HEK293 (cell line): ENCODE measurements around the gene NR1H2.
A peak's percentile ranks its signal among the peaks of the same experiment; 100 is the strongest.

Experiments used
- CTCF ChIA-PET: fragments of 350-600 bp; formaldehyde crosslinking; extraction: SDS; loops from one replicate; lab custom pipeline; 2021; ENCODE audit warnings: antibody characterized with exemption; lab: Yijun Ruan, JAX
- POLR2A ChIA-PET: fragments of 300-600 bp; formaldehyde crosslinking; extraction: SDS; loops from one replicate; lab custom pipeline; 2020; ENCODE audit warnings: antibody characterized with exemption, inconsistent platforms; lab: Yijun Ruan, JAX
- H3K27ac ChIP-seq: fragments of 200-500 bp; sonication (Bioruptor generic); 2 replicates; pipeline ENCODE4 v1.5.1; 2014; ENCODE audit warnings: low read depth, low read length, control low read depth, inconsistent platforms; ENCODE audit errors: extremely low read depth
- H3K36me3 ChIP-seq, 2 experiments: fragments of 200-500 bp in 1 of 2; sonication (Bioruptor generic) in 1 of 2; 1 replicate in 1 of 2; 2 replicates in 1 of 2; pipeline ENCODE4 v1.5.1; 2014 to 2017; ENCODE audit warnings: inconsistent platforms in 2 of 2, low read length in 2 of 2; ENCODE audit not compliant: control insufficient read depth in 2 of 2, insufficient read depth in 1 of 2
- H3K4me1 ChIP-seq: fragments of 200-500 bp; sonication (Bioruptor generic); 2 replicates; pipeline ENCODE4 v1.5.1; 2014; ENCODE audit warnings: mild to moderate bottlenecking, low read length, inconsistent platforms; ENCODE audit not compliant: control insufficient read depth, insufficient read depth
- H3K4me3 ChIP-seq: 2 replicates; pipeline ENCODE4 v1.5.1; 2011; ENCODE audit warnings: low read depth, mild to moderate bottlenecking, control low read depth, low read length, moderate library complexity
- H3K9me3 ChIP-seq: fragments of 200-500 bp; sonication (Bioruptor generic); 2 replicates; pipeline ENCODE4 v1.5.1; 2014; ENCODE audit warnings: low read depth, low read length, inconsistent platforms; ENCODE audit not compliant: control insufficient read depth, insufficient read depth
- BCL11A ChIP-seq: fragments of 450-650 bp; formaldehyde crosslinking; IDR thresholded peaks from 2 replicates; pipeline ENCODE4 v1.5.1; 2016; ENCODE audit warnings: low read depth, missing biosample characterization, missing genetic modification characterization
- BCL11B ChIP-seq: fragments of 450-650 bp; formaldehyde crosslinking; IDR thresholded peaks from 2 replicates; pipeline ENCODE4 v1.5.1; 2016; ENCODE audit warnings: low read depth, missing biosample characterization, missing genetic modification characterization
- GLIS1 ChIP-seq: fragments of 450-650 bp; formaldehyde crosslinking; IDR thresholded peaks from 2 replicates; pipeline ENCODE4 v1.5.1; 2016; ENCODE audit warnings: missing biosample characterization, missing genetic modification characterization
- GLIS2 ChIP-seq: fragments of 450-650 bp; formaldehyde crosslinking; IDR thresholded peaks from 2 replicates; pipeline ENCODE4 v1.5.1; 2016; ENCODE audit warnings: missing biosample characterization, missing genetic modification characterization
- KLF1 ChIP-seq: fragments of 450-650 bp; formaldehyde crosslinking; IDR thresholded peaks from 2 replicates; pipeline ENCODE4 v1.5.1; 2016; ENCODE audit warnings: missing biosample characterization, missing genetic modification characterization
- KLF8 ChIP-seq: fragments of 450-650 bp; formaldehyde crosslinking; IDR thresholded peaks from 2 replicates; pipeline ENCODE4 v1.5.1; 2016; ENCODE audit warnings: missing biosample characterization, missing genetic modification characterization
- MZF1 ChIP-seq: fragments of 450-650 bp; formaldehyde crosslinking; IDR thresholded peaks from 2 replicates; pipeline ENCODE4 v1.5.1; 2017; ENCODE audit warnings: missing biosample characterization, missing genetic modification characterization, borderline replicate concordance
- ZBTB7A ChIP-seq: fragments of 450-650 bp; formaldehyde crosslinking; IDR thresholded peaks from 2 replicates; pipeline ENCODE4 v1.5.1; 2016; ENCODE audit warnings: low read depth, missing biosample characterization, missing genetic modification characterization
- ZNF133 ChIP-seq: fragments of 450-650 bp; formaldehyde crosslinking; IDR thresholded peaks from 2 replicates; pipeline ENCODE4 v1.5.1; 2016; ENCODE audit warnings: missing biosample characterization, missing genetic modification characterization
- ZNF248 ChIP-seq: fragments of 450-650 bp; formaldehyde crosslinking; IDR thresholded peaks from 2 replicates; pipeline ENCODE4 v1.5.1; 2017; ENCODE audit warnings: missing biosample characterization, missing genetic modification characterization
- ZNF324 ChIP-seq: fragments of 450-650 bp; formaldehyde crosslinking; IDR thresholded peaks from 2 replicates; pipeline ENCODE4 v1.5.1; 2016; ENCODE audit warnings: missing biosample characterization, missing genetic modification characterization
- ZNF37A ChIP-seq: fragments of 450-650 bp; IDR thresholded peaks from 2 replicates; pipeline ENCODE4 v1.5.1; 2018; ENCODE audit warnings: missing biosample characterization, missing genetic modification characterization
- ZNF530 ChIP-seq: fragments of 450-650 bp; formaldehyde crosslinking; IDR thresholded peaks from 2 replicates; pipeline ENCODE4 v1.5.1; 2016; ENCODE audit warnings: low read depth, missing biosample characterization, missing genetic modification characterization
- ZNF677 ChIP-seq: fragments of 450-650 bp; IDR thresholded peaks from 2 replicates; pipeline ENCODE4 v1.5.0; 2018; ENCODE audit warnings: missing biosample characterization, mild to moderate bottlenecking, missing genetic modification characterization, moderate library complexity
- ZNF768 ChIP-seq: fragments of 450-650 bp; formaldehyde crosslinking; IDR thresholded peaks from 2 replicates; pipeline ENCODE4 v1.5.1; 2018; ENCODE audit warnings: missing biosample characterization, mild to moderate bottlenecking, missing genetic modification characterization
- ZNF792 ChIP-seq: fragments of 450-650 bp; formaldehyde crosslinking; IDR thresholded peaks from 2 replicates; pipeline ENCODE4 v1.5.1; 2016; ENCODE audit warnings: missing biosample characterization, missing genetic modification characterization
- TF ChIP-seq, protein P1 (sequence below): fragments of 450-650 bp; formaldehyde crosslinking; IDR thresholded peaks from 2 replicates; pipeline ENCODE4 v1.5.1; 2016; ENCODE audit warnings: missing biosample characterization, missing genetic modification characterization
- TF ChIP-seq, protein P2 (sequence below): fragments of 450-650 bp; formaldehyde crosslinking; IDR thresholded peaks from 2 replicates; pipeline ENCODE4 v1.5.1; 2016; ENCODE audit warnings: missing biosample characterization, missing genetic modification characterization
- TF ChIP-seq, protein P3 (sequence below): fragments of 450-650 bp; formaldehyde crosslinking; IDR thresholded peaks from 2 replicates; pipeline ENCODE4 v1.5.1; 2016; ENCODE audit warnings: missing biosample characterization, missing genetic modification characterization
- TF ChIP-seq, protein P4 (sequence below): fragments of 450-650 bp; formaldehyde crosslinking; optimal IDR thresholded peaks from 2 replicates; pipeline ENCODE3; 2016; ENCODE audit warnings: missing biosample characterization, mild to moderate bottlenecking, missing genetic modification characterization
- TF ChIP-seq, protein P5 (sequence below): fragments of 450-650 bp; formaldehyde crosslinking; IDR thresholded peaks from 2 replicates; pipeline ENCODE4 v1.5.1; 2016; ENCODE audit warnings: missing biosample characterization, missing genetic modification characterization, borderline replicate concordance

NR1H2 gene

DNA sequence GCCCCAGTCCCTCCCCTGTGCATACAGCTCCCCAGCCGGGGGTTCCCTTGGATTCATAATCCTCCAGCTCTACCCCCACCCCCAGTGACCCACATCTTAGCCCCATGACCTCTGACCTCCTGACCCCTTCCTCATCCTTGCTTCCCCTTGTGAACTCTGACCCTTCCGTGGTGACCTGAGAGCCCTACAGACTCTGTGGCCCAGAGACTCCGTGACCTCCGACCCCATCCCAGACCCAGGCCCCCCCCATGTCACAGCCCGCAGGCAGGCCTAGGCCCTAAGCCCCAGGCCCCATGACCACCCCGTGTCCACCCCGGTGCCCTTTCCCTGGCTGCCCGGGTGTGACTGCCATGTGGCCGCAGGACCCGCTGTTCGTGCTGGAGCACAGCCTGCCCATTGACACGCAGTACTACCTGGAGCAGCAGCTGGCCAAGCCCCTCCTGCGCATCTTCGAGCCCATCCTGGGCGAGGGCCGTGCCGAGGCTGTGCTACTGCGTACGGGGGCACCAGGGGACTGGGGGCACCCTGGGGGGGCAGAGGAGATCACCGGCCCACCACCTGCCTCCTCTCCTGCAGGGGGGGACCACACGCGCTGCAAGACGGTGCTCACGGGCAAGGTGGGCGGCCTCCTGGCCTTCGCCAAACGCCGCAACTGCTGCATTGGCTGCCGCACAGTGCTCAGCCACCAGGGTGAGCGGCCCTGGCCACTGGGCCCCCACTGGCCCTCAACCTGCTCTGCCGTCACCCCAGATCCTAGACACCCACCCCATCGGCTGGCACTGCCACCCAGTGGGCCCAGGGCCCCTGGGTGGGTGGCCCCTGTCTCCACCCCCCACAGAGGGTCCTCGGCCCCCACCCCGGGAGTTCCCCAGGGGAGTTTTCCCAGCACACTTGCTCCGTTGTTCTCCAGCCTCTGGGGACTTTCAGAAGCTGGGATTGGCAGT, 40.0 kb downstream of the NR1H2 start:
- ChIA-PET POLR2A (no interaction called here), CTCF (interaction anchor here (0.5 to 1.8 kb wide), 6 partner anchors 9 to 124 kb away, joined by 4 to 20 read pairs (median 5); partner anchors contain the start of gene NR1H2)
- H3K36me3 ChIP-seq = peaks cover 16 to 37% of the 10 kb centered on the region in 2 experiments; a peak in 2 of 3 replicates
- no peaks in the 10 kb centered on the region for H3K9me3 ChIP-seq
- H3K4me3 ChIP-seq = no peak overlapping the region
- H3K4me1 ChIP-seq = no peaks in the 10 kb centered on the region
- no peak overlapping the region for H3K27ac ChIP-seq
- no peak for TF ChIP-seq ZNF248
- TF ChIP-seq, protein P1, sequence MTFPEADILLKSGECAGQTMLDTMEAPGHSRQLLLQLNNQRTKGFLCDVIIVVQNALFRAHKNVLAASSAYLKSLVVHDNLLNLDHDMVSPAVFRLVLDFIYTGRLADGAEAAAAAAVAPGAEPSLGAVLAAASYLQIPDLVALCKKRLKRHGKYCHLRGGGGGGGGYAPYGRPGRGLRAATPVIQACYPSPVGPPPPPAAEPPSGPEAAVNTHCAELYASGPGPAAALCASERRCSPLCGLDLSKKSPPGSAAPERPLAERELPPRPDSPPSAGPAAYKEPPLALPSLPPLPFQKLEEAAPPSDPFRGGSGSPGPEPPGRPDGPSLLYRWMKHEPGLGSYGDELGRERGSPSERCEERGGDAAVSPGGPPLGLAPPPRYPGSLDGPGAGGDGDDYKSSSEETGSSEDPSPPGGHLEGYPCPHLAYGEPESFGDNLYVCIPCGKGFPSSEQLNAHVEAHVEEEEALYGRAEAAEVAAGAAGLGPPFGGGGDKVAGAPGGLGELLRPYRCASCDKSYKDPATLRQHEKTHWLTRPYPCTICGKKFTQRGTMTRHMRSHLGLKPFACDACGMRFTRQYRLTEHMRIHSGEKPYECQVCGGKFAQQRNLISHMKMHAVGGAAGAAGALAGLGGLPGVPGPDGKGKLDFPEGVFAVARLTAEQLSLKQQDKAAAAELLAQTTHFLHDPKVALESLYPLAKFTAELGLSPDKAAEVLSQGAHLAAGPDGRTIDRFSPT (tag by site-specific recombination) = peak; percentile 58
- TF ChIP-seq GLIS1 (tag by site-specific recombination) = peak; percentile 65
- peak; percentile 69 for TF ChIP-seq KLF8 (tag by site-specific recombination)
- peak; percentile 100 for TF ChIP-seq BCL11B (tag by site-specific recombination)
- TF ChIP-seq, protein P2, sequence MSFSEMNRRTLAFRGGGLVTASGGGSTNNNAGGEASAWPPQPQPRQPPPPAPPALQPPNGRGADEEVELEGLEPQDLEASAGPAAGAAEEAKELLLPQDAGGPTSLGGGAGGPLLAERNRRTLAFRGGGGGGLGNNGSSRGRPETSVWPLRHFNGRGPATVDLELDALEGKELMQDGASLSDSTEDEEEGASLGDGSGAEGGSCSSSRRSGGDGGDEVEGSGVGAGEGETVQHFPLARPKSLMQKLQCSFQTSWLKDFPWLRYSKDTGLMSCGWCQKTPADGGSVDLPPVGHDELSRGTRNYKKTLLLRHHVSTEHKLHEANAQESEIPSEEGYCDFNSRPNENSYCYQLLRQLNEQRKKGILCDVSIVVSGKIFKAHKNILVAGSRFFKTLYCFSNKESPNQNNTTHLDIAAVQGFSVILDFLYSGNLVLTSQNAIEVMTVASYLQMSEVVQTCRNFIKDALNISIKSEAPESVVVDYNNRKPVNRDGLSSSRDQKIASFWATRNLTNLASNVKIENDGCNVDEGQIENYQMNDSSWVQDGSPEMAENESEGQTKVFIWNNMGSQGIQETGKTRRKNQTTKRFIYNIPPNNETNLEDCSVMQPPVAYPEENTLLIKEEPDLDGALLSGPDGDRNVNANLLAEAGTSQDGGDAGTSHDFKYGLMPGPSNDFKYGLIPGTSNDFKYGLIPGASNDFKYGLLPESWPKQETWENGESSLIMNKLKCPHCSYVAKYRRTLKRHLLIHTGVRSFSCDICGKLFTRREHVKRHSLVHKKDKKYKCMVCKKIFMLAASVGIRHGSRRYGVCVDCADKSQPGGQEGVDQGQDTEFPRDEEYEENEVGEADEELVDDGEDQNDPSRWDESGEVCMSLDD (tag by site-specific recombination) = peak; percentile 72
- no peak for TF ChIP-seq ZNF133 (tag by site-specific recombination)
- no peak for TF ChIP-seq ZNF677 (tag by site-specific recombination)
- TF ChIP-seq BCL11A (tag by site-specific recombination) = peak; percentile 100
- peak; percentile 69; the same call in 1 of the 2 replicates for TF ChIP-seq GLIS2 (tag by site-specific recombination)
- TF ChIP-seq ZNF792 (tag by site-specific recombination) = no peak
- TF ChIP-seq ZNF768 (tag by site-specific recombination) = no peak
- no peak for TF ChIP-seq ZNF530 (tag by site-specific recombination)
- TF ChIP-seq, protein P3, sequence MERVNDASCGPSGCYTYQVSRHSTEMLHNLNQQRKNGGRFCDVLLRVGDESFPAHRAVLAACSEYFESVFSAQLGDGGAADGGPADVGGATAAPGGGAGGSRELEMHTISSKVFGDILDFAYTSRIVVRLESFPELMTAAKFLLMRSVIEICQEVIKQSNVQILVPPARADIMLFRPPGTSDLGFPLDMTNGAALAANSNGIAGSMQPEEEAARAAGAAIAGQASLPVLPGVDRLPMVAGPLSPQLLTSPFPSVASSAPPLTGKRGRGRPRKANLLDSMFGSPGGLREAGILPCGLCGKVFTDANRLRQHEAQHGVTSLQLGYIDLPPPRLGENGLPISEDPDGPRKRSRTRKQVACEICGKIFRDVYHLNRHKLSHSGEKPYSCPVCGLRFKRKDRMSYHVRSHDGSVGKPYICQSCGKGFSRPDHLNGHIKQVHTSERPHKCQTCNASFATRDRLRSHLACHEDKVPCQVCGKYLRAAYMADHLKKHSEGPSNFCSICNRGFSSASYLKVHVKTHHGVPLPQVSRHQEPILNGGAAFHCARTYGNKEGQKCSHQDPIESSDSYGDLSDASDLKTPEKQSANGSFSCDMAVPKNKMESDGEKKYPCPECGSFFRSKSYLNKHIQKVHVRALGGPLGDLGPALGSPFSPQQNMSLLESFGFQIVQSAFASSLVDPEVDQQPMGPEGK (tag by site-specific recombination) = peak; percentile 51; the same call in 1 of the 2 replicates
- TF ChIP-seq, protein P4, sequence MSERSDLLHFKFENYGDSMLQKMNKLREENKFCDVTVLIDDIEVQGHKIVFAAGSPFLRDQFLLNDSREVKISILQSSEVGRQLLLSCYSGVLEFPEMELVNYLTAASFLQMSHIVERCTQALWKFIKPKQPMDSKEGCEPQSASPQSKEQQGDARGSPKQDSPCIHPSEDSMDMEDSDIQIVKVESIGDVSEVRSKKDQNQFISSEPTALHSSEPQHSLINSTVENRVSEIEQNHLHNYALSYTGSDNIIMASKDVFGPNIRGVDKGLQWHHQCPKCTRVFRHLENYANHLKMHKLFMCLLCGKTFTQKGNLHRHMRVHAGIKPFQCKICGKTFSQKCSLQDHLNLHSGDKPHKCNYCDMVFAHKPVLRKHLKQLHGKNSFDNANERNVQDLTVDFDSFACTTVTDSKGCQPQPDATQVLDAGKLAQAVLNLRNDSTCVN (tag by site-specific recombination) = peak; percentile 7
- TF ChIP-seq, protein P5, sequence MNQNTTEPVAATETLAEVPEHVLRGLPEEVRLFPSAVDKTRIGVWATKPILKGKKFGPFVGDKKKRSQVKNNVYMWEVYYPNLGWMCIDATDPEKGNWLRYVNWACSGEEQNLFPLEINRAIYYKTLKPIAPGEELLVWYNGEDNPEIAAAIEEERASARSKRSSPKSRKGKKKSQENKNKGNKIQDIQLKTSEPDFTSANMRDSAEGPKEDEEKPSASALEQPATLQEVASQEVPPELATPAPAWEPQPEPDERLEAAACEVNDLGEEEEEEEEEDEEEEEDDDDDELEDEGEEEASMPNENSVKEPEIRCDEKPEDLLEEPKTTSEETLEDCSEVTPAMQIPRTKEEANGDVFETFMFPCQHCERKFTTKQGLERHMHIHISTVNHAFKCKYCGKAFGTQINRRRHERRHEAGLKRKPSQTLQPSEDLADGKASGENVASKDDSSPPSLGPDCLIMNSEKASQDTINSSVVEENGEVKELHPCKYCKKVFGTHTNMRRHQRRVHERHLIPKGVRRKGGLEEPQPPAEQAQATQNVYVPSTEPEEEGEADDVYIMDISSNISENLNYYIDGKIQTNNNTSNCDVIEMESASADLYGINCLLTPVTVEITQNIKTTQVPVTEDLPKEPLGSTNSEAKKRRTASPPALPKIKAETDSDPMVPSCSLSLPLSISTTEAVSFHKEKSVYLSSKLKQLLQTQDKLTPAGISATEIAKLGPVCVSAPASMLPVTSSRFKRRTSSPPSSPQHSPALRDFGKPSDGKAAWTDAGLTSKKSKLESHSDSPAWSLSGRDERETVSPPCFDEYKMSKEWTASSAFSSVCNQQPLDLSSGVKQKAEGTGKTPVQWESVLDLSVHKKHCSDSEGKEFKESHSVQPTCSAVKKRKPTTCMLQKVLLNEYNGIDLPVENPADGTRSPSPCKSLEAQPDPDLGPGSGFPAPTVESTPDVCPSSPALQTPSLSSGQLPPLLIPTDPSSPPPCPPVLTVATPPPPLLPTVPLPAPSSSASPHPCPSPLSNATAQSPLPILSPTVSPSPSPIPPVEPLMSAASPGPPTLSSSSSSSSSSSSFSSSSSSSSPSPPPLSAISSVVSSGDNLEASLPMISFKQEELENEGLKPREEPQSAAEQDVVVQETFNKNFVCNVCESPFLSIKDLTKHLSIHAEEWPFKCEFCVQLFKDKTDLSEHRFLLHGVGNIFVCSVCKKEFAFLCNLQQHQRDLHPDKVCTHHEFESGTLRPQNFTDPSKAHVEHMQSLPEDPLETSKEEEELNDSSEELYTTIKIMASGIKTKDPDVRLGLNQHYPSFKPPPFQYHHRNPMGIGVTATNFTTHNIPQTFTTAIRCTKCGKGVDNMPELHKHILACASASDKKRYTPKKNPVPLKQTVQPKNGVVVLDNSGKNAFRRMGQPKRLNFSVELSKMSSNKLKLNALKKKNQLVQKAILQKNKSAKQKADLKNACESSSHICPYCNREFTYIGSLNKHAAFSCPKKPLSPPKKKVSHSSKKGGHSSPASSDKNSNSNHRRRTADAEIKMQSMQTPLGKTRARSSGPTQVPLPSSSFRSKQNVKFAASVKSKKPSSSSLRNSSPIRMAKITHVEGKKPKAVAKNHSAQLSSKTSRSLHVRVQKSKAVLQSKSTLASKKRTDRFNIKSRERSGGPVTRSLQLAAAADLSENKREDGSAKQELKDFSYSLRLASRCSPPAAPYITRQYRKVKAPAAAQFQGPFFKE = no peak
- peak; percentile 85; the same call in 1 of the 2 replicates for TF ChIP-seq MZF1
- 0 out of 2 replicates have a peak, but pooled peaks have one; percentile 63 for TF ChIP-seq KLF1
- TF ChIP-seq ZNF324 (tag by site-specific recombination) = no peak
- no peak for TF ChIP-seq ZNF37A
- TF ChIP-seq ZBTB7A (tag by site-specific recombination) = peak; percentile 68; the same call in 1 of the 2 replicates
